ENCODE measurements around the gene MYH14. TPM values are rescaled to one million over a fixed set of nuclear protein-coding genes. Genes with fewer than 3 reads are reported as not detected.
A peak's percentile ranks its signal among the peaks of the same experiment; 100 is the strongest.

The MYH14 gene
- total RNA-seq, 1 donor from 2014 or later, result not detected

DNA sequence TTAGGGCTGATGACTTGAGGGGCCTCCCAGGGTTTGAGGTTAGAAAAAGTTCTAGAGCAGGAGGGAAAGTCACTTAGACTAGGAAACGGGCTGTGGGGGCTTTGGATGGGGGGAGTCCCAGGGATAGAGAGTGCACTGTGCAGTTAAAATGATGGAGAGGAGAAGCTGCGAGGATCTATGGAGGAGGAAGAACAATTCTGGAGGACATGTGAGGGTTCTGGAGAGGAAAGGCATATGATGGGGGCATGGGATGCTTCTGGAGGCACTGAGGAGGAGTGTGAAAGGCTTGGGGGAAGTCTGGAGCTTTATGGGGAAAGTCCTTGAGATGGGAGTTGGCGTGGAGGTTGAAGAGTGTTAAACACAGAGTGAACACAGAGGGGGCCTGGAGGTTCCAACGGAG, 123.6 kb downstream of the MYH14 start:
- no peak overlapping the region for H3K4me2 ChIP-seq (ENCODE audit: low read length)
- H3K4me3 ChIP-seq (ENCODE audit: insufficient read depth, low read depth, low read length), result no peak overlapping the region
- H2AFZ ChIP-seq (ENCODE audit: low read depth, low read length), result no peak overlapping the region
- Mint-ChIP-seq H3K9me3 (ENCODE audit: unreplicated experiment) (peaks cover 37% of the 10 kb centered on the region), H3K36me3 (ENCODE audit: low read depth, unreplicated experiment) (no peaks in the 10 kb centered on the region), H3K27ac (ENCODE audit: unreplicated experiment) (no peak overlapping the region), H3K4me3 (ENCODE audit: unreplicated experiment) (no peak overlapping the region), H3K4me1 (ENCODE audit: low read depth, unreplicated experiment) (no peaks in the 10 kb centered on the region), H3K27me3 (ENCODE audit: low read depth, unreplicated experiment) (no peaks in the 10 kb centered on the region)
- H3K79me2 ChIP-seq (ENCODE audit: insufficient read depth, low read length), result no peaks in the 10 kb centered on the region
- H3K4me1 ChIP-seq (ENCODE audit: insufficient read depth, low read length), result peaks cover 3% of the 10 kb centered on the region
- H4K20me1 ChIP-seq (ENCODE audit: insufficient read depth, low read length), result no peaks in the 10 kb centered on the region
- no peak for DNase-seq (ENCODE audit: low read depth)
- H3K9me3 ChIP-seq (ENCODE audit: insufficient read depth, low read depth, low read length), result peaks cover 5% of the 10 kb centered on the region
- peaks cover 29% of the 10 kb centered on the region for H3K27me3 ChIP-seq (ENCODE audit: insufficient read depth, low read length)
- no peak overlapping the region for H3K9ac ChIP-seq (ENCODE audit: low read length)
- no peaks in the 10 kb centered on the region for H3K36me3 ChIP-seq (ENCODE audit: insufficient read depth, low read length)
- TF ChIP-seq, protein P1, sequence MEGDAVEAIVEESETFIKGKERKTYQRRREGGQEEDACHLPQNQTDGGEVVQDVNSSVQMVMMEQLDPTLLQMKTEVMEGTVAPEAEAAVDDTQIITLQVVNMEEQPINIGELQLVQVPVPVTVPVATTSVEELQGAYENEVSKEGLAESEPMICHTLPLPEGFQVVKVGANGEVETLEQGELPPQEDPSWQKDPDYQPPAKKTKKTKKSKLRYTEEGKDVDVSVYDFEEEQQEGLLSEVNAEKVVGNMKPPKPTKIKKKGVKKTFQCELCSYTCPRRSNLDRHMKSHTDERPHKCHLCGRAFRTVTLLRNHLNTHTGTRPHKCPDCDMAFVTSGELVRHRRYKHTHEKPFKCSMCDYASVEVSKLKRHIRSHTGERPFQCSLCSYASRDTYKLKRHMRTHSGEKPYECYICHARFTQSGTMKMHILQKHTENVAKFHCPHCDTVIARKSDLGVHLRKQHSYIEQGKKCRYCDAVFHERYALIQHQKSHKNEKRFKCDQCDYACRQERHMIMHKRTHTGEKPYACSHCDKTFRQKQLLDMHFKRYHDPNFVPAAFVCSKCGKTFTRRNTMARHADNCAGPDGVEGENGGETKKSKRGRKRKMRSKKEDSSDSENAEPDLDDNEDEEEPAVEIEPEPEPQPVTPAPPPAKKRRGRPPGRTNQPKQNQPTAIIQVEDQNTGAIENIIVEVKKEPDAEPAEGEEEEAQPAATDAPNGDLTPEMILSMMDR (IDR thresholded peaks at IDR 0.05; ENCODE audit: insufficient read depth, low read depth, low read length), result no peak
- no peak for TF ChIP-seq EZH2 (IDR thresholded peaks at IDR 0.05; ENCODE audit: insufficient read depth, low read length)
- no peak overlapping the region for H3K27ac ChIP-seq (ENCODE audit: low read depth, low read length)
- no peak for FAIRE-seq

- DNase-seq (ENCODE audit: low read depth) (no peak), FAIRE-seq (no peak)
- no peak overlapping the region for H3K27ac ChIP-seq (ENCODE audit: low read depth, low read length)
- no peak overlapping the region for H3K9ac ChIP-seq (ENCODE audit: low read length)
- no peak overlapping the region for H3K4me3 ChIP-seq (ENCODE audit: insufficient read depth, low read depth, low read length)
- H3K4me1 ChIP-seq (ENCODE audit: insufficient read depth, low read length), result peaks cover 3% of the 10 kb centered on the region
- no peaks in the 10 kb centered on the region for H3K36me3 ChIP-seq (ENCODE audit: insufficient read depth, low read length)
- H4K20me1 ChIP-seq (ENCODE audit: insufficient read depth, low read length), result no peaks in the 10 kb centered on the region
- Mint-ChIP-seq H3K4me1 (ENCODE audit: low read depth, unreplicated experiment) (no peaks in the 10 kb centered on the region), H3K36me3 (ENCODE audit: low read depth, unreplicated experiment) (no peaks in the 10 kb centered on the region), H3K4me3 (ENCODE audit: unreplicated experiment) (no peak overlapping the region), H3K9me3 (ENCODE audit: unreplicated experiment) (peaks cover 33% of the 10 kb centered on the region), H3K27me3 (ENCODE audit: low read depth, unreplicated experiment) (no peaks in the 10 kb centered on the region), H3K27ac (ENCODE audit: unreplicated experiment) (no peak overlapping the region)
- TF ChIP-seq, protein P1 (IDR thresholded peaks at IDR 0.05; ENCODE audit: insufficient read depth, low read depth, low read length), result no peak
- no peak for TF ChIP-seq EZH2 (IDR thresholded peaks at IDR 0.05; ENCODE audit: insufficient read depth, low read length)
- no peak overlapping the region for H2AFZ ChIP-seq (ENCODE audit: low read depth, low read length)
- no peak overlapping the region for H3K4me2 ChIP-seq (ENCODE audit: low read length)
- H3K9me3 ChIP-seq (ENCODE audit: insufficient read depth, low read depth, low read length), result peaks cover 5% of the 10 kb centered on the region
- H3K27me3 ChIP-seq (ENCODE audit: insufficient read depth, low read length), result peaks cover 33% of the 10 kb centered on the region
- no peaks in the 10 kb centered on the region for H3K79me2 ChIP-seq (ENCODE audit: insufficient read depth, low read length)
Observed at GRCh38 chr19:50327461-50328223, 124.2 kb downstream of the MYH14 start.

GRCh38 chr19:50328224-50328872, 124.9 kb downstream of the MYH14 start:
- H3K27ac ChIP-seq (ENCODE audit: low read depth, low read length), result no peak overlapping the region
- TF ChIP-seq, protein P1 (IDR thresholded peaks at IDR 0.05; ENCODE audit: insufficient read depth, low read depth, low read length), result no peak
- TF ChIP-seq EZH2 (IDR thresholded peaks at IDR 0.05; ENCODE audit: insufficient read depth, low read length), result peak; percentile 94
- H3K27me3 ChIP-seq (ENCODE audit: insufficient read depth, low read length), result peaks cover 33% of the 10 kb centered on the region
- no peaks in the 10 kb centered on the region for H4K20me1 ChIP-seq (ENCODE audit: insufficient read depth, low read length)
- H3K4me1 Mint-ChIP-seq (ENCODE audit: low read depth, unreplicated experiment), result no peaks in the 10 kb centered on the region
- no peaks in the 10 kb centered on the region for H3K79me2 ChIP-seq (ENCODE audit: insufficient read depth, low read length)
- no peak overlapping the region for H3K27ac Mint-ChIP-seq (ENCODE audit: unreplicated experiment)
- H3K27me3 Mint-ChIP-seq (ENCODE audit: low read depth, unreplicated experiment), result no peaks in the 10 kb centered on the region
- H3K9me3 ChIP-seq (ENCODE audit: insufficient read depth, low read depth, low read length), result peaks cover 5% of the 10 kb centered on the region
- no peak overlapping the region for H3K4me3 Mint-ChIP-seq (ENCODE audit: unreplicated experiment)
- H3K4me3 ChIP-seq (ENCODE audit: insufficient read depth, low read depth, low read length), result no peak overlapping the region
- no peaks in the 10 kb centered on the region for H3K36me3 Mint-ChIP-seq (ENCODE audit: low read depth, unreplicated experiment)
- H3K4me2 ChIP-seq (ENCODE audit: low read length), result peak overlapping the region; percentile 46
- H3K9me3 Mint-ChIP-seq (ENCODE audit: unreplicated experiment), result peaks cover 32% of the 10 kb centered on the region
- DNase-seq (ENCODE audit: low read depth), result no peak
- no peak overlapping the region for H2AFZ ChIP-seq (ENCODE audit: low read depth, low read length)
- H3K9ac ChIP-seq (ENCODE audit: low read length), result no peak overlapping the region
- no peak for FAIRE-seq
- peaks cover 3% of the 10 kb centered on the region for H3K4me1 ChIP-seq (ENCODE audit: insufficient read depth, low read length)
- no peaks in the 10 kb centered on the region for H3K36me3 ChIP-seq (ENCODE audit: insufficient read depth, low read length)
